ENCODE data around the gene NUP210. TPM values are rescaled to one million over a fixed set of nuclear protein-coding genes. Genes with fewer than 3 reads are reported as not detected.

NUP210 gene
- total and polyA plus RNA-seq, 2 experiments from 2014 or later, result 13.8 to 73.9 TPM

GRCh38 chr3:13385373-13385965 lies 34.7 kb downstream of the NUP210 start:
- Histone ChIP-seq H3K79me2 (replicated peaks; ENCODE audit: insufficient read depth) (no peaks in the 10 kb centered on the region), H3K4me2 (no peak overlapping the region), H3K4me1 (ENCODE audit: insufficient read depth) (no peaks in the 10 kb centered on the region), H3K9me2 (ENCODE audit: insufficient read depth) (no peaks in the 10 kb centered on the region), H3K36me3 (ENCODE audit: insufficient read depth) (peaks cover 3% of the 10 kb centered on the region; the same call in 1 of the 2 replicates), H3K27me3 (ENCODE audit: insufficient read depth) (no peaks in the 10 kb centered on the region), H3F3A (replicated peaks; ENCODE audit: low read depth) (no peaks in the 10 kb centered on the region), H3K27ac (ENCODE audit: low read depth) (no peak overlapping the region), H3K4me3 (no peak overlapping the region), H4K20me1 (replicated peaks; ENCODE audit: insufficient read depth) (no peaks in the 10 kb centered on the region; the same call in 1 of the 2 replicates), H2AFZ (no peak overlapping the region)
- H3K27ac Mint-ChIP-seq, result no peak overlapping the region
- no peak for TF ChIP-seq EZH2 (IDR thresholded peaks at IDR 0.05; ENCODE audit: low read depth, unreplicated experiment)
- TF ChIP-seq ZNF331 (CRISPR knock-in tag; IDR thresholded peaks at IDR 0.05; ENCODE audit: low read depth), result no peak
- DNase-seq (ENCODE audit: low spot score) (no peak), ATAC-seq (no peak)
- no peaks in the 10 kb centered on the region for H3K27me3 Mint-ChIP-seq (ENCODE audit: insufficient read depth, low read depth, poor library complexity)
- no peak overlapping the region for H3K4me3 Mint-ChIP-seq
- no peaks in the 10 kb centered on the region for H3K9me3 Mint-ChIP-seq
- H3K36me3 Mint-ChIP-seq (ENCODE audit: low read depth), result peaks cover 56% of the 10 kb centered on the region
- H3K4me1 Mint-ChIP-seq, result peaks cover 12% of the 10 kb centered on the region

GRCh38 chr3:13380971-13381370 lies 39.2 kb downstream of the NUP210 start:
- Histone ChIP-seq H4K20me1 (replicated peaks; ENCODE audit: insufficient read depth) (no peaks in the 10 kb centered on the region; the same call in 1 of the 2 replicates), H3K79me2 (replicated peaks; ENCODE audit: insufficient read depth) (no peaks in the 10 kb centered on the region), H3K4me2 (no peak overlapping the region), H3K27ac (ENCODE audit: low read depth) (no peak overlapping the region), H3K27me3 (ENCODE audit: insufficient read depth) (no peaks in the 10 kb centered on the region), H3K4me1 (ENCODE audit: insufficient read depth) (no peaks in the 10 kb centered on the region), H3K4me3 (no peak overlapping the region), H3K9me2 (ENCODE audit: insufficient read depth) (no peaks in the 10 kb centered on the region), H3K36me3 (ENCODE audit: insufficient read depth) (peaks cover 3% of the 10 kb centered on the region; the same call in 1 of the 2 replicates), H2AFZ (no peak overlapping the region), H3F3A (replicated peaks; ENCODE audit: low read depth) (no peaks in the 10 kb centered on the region)
- Mint-ChIP-seq H3K27ac (no peak overlapping the region), H3K9me3 (no peaks in the 10 kb centered on the region), H3K4me3 (no peak overlapping the region), H3K36me3 (ENCODE audit: low read depth) (peaks cover 45% of the 10 kb centered on the region), H3K4me1 (no peaks in the 10 kb centered on the region; the same call in 2 of the 3 replicates), H3K27me3 (ENCODE audit: insufficient read depth, low read depth, poor library complexity) (peaks cover 4% of the 10 kb centered on the region)
- ATAC-seq (no peak), DNase-seq (ENCODE audit: low spot score) (no peak)
- TF ChIP-seq ETS1 (IDR thresholded peaks at IDR 0.05) (no peak), EZH2 (IDR thresholded peaks at IDR 0.05; ENCODE audit: low read depth, unreplicated experiment) (no peak)

- Mint-ChIP-seq H3K4me1 (no peaks in the 10 kb centered on the region; the same call in 2 of the 3 replicates), H3K27me3 (ENCODE audit: insufficient read depth, low read depth, poor library complexity) (peaks cover 4% of the 10 kb centered on the region), H3K27ac (no peak overlapping the region), H3K4me3 (no peak overlapping the region), H3K36me3 (ENCODE audit: low read depth) (peaks cover 34% of the 10 kb centered on the region), H3K9me3 (no peaks in the 10 kb centered on the region)
- Histone ChIP-seq H3K79me2 (replicated peaks; ENCODE audit: insufficient read depth) (no peaks in the 10 kb centered on the region), H4K20me1 (replicated peaks; ENCODE audit: insufficient read depth) (no peaks in the 10 kb centered on the region; the same call in 1 of the 2 replicates), H3F3A (replicated peaks; ENCODE audit: low read depth) (no peaks in the 10 kb centered on the region), H3K27ac (ENCODE audit: low read depth) (no peak overlapping the region), H3K9me2 (ENCODE audit: insufficient read depth) (no peaks in the 10 kb centered on the region), H3K4me1 (ENCODE audit: insufficient read depth) (no peaks in the 10 kb centered on the region), H3K36me3 (ENCODE audit: insufficient read depth) (peaks cover 9% of the 10 kb centered on the region; the same call in 1 of the 2 replicates), H3K27me3 (ENCODE audit: insufficient read depth) (no peaks in the 10 kb centered on the region), H3K4me2 (no peak overlapping the region), H3K4me3 (no peak overlapping the region), H2AFZ (no peak overlapping the region)
- DNase-seq (ENCODE audit: low spot score), result no peak
- TF ChIP-seq REST (IDR thresholded peaks at IDR 0.05; ENCODE audit: unreplicated experiment) (no peak), CREB1 (CRISPR knock-in tag; IDR thresholded peaks at IDR 0.05; ENCODE audit: low read depth) (no peak), ETS1 (IDR thresholded peaks at IDR 0.05) (no peak), CTCF (conservative IDR thresholded peaks at IDR 0.05; ENCODE audit: low read depth in 2 of 2) (no peak), NANOG (IDR thresholded peaks at IDR 0.05; ENCODE audit: borderline replicate concordance) (no peak), POLR2AphosphoS5 (IDR thresholded peaks at IDR 0.05; ENCODE audit: low read depth) (no peak), EZH2phosphoT487 (IDR thresholded peaks at IDR 0.05; ENCODE audit: unreplicated experiment) (no peak), JUNB (IDR thresholded peaks at IDR 0.05; ENCODE audit: unreplicated experiment) (no peak), EZH2 (IDR thresholded peaks at IDR 0.05; ENCODE audit: low read depth, unreplicated experiment) (no peak)
- ATAC-seq, result no peak
Measured at GRCh38 chr3:13379201-13379830, 40.8 kb downstream of the NUP210 start.

Data from GM23338 (cell line).